GM12872 (cell line): ENCODE data around the gene EXD3.

Experiments
- CTCF ChIP-seq: IDR thresholded peaks from 3 replicates; pipeline ENCODE4 v1.5.1; 2011; ENCODE audit warnings: low read depth, mild to moderate bottlenecking, low read length, moderate library complexity; ENCODE audit not compliant: insufficient read depth

EXD3 gene

GRCh38 chr9:137323531-137324331 is 99.2 kb downstream of the EXD3 start:
- TF ChIP-seq CTCF, result no peak

GRCh38 chr9:137321726-137322361 is 101.1 kb downstream of the EXD3 start:
- TF ChIP-seq CTCF, result no peak

- TF ChIP-seq CTCF, result no peak
These were observed 102.2 kb downstream of the EXD3 start for GRCh38 chr9:137320555-137321384.

GRCh38 chr9:137319739-137320551 is 103.0 kb downstream of the EXD3 start:
- no peak for TF ChIP-seq CTCF

GRCh38 chr9:137319011-137319738 is 103.8 kb downstream of the EXD3 start:
- TF ChIP-seq CTCF, result no peak

- no peak for TF ChIP-seq CTCF
These were observed 104.4 kb downstream of the EXD3 start for GRCh38 chr9:137318602-137319001.
